HG03175 (cell line): ENCODE results near the gene SRGAP2.
"Not testable (repeated sequence)": the region's sequence is repeated elsewhere in the genome, so short reads cannot be mapped to it uniquely, and the experiment has no call there.

Experiments
- ATAC-seq: cut with Tn5 transposase; IDR thresholded peaks from one replicate; pipeline ENCODE4 v1.9.1; 2021; ENCODE audit warnings: mild to moderate bottlenecking, moderate library complexity; ENCODE audit not compliant: unreplicated experiment

The SRGAP2 gene

GRCh38 chr1:206203364-206204158 is at the start of gene SRGAP2:
SRGAP2 (plus strand) TSS chr1:206203541; CDS start chr1:206205971, 2,430 bp downstream.
- ATAC-seq = peak; percentile 9

- peak; percentile 47 for ATAC-seq
Measured at GRCh38 chr1:206167350-206168029, 35.9 kb upstream of the SRGAP2 start.

- ATAC-seq = not testable (repeated sequence)
Measured at GRCh38 chr1:206169794-206170193, 33.5 kb upstream of the SRGAP2 start.

GRCh38 chr1:206173110-206173719 is 30.1 kb upstream of the SRGAP2 start:
- not testable (repeated sequence) for ATAC-seq

GRCh38 chr1:206174182-206174868 is 29.0 kb upstream of the SRGAP2 start:
- not testable (repeated sequence) for ATAC-seq

GRCh38 chr1:206175459-206176113 is 27.8 kb upstream of the SRGAP2 start:
- not testable (repeated sequence) for ATAC-seq

GRCh38 chr1:206176114-206176502 is 27.2 kb upstream of the SRGAP2 start:
- ATAC-seq = not testable (repeated sequence)

- ATAC-seq = not testable (repeated sequence)
Measured at GRCh38 chr1:206178061-206178989, 25.0 kb upstream of the SRGAP2 start.

- not testable (repeated sequence) for ATAC-seq
Measured at GRCh38 chr1:206179666-206180065, 23.7 kb upstream of the SRGAP2 start.

- ATAC-seq = not testable (repeated sequence)
Measured at GRCh38 chr1:206182368-206183317, 20.7 kb upstream of the SRGAP2 start.

- ATAC-seq = not testable (repeated sequence)
Measured at GRCh38 chr1:206183788-206184187, 19.6 kb upstream of the SRGAP2 start.

- ATAC-seq = not testable (repeated sequence)
Measured at GRCh38 chr1:206185778-206186177, 17.6 kb upstream of the SRGAP2 start.

- ATAC-seq = not testable (repeated sequence)
Measured at GRCh38 chr1:206186826-206187225, 16.5 kb upstream of the SRGAP2 start.

GRCh38 chr1:206195182-206195581 is 8.2 kb upstream of the SRGAP2 start:
- ATAC-seq = not testable (repeated sequence)

GRCh38 chr1:206196748-206197424 is 6.5 kb upstream of the SRGAP2 start:
- not testable (repeated sequence) for ATAC-seq

- ATAC-seq = peak; percentile 84
Measured at GRCh38 chr1:206202789-206203363, 465 bp upstream of the SRGAP2 start, which contains the start of gene FAM72A. FAM72A (minus strand) TSS chr1:206202839; CDS start chr1:206202025, 814 bp downstream.

- ATAC-seq = not testable (repeated sequence)
Measured at GRCh38 chr1:206204159-206204511, 794 bp downstream of the SRGAP2 start.
